ENCODE measurements around the gene KRTAP10-11.
"Not testable (repeated sequence)": the region's sequence is repeated elsewhere in the genome, so short reads cannot be mapped to it uniquely, and the experiment has no call there.

The KRTAP10-11 gene

GRCh38 chr21:44664691-44665090 lies 18.5 kb downstream of the KRTAP10-11 start:
- no peak for DNase-seq (ENCODE audit: low spot score)

GRCh38 chr21:44666401-44667320 lies 20.4 kb downstream of the KRTAP10-11 start, which contains the start of gene KRTAP12-2:
Gene KRTAP12-2 (minus strand): TSS chr21:44666927. CDS start chr21:44666886, 41 bp downstream.
- DNase-seq (ENCODE audit: low spot score): peak; percentile 26

DNA sequence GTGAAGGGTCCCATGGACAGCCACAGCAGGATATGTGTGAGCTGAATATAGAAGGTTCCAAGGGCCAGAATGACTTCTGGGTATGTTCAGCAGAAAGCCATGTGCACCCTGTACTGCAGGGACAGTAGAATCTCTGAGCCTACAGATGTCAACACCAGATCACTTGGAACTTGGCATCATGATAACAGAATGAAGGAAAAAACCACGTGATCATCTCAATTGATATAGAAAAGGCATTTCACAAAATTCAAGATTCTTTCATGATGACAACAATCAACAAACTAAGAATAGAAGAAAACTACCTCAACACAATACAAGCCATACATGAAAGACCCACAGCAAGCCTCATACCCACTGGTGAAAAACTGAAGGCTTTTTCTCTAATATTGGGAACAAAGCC lies 21.4 kb downstream of the KRTAP10-11 start:
- DNase-seq (ENCODE audit: low spot score): no peak

GRCh38 chr21:44670642-44671432 lies 24.6 kb downstream of the KRTAP10-11 start:
- no peak for DNase-seq (ENCODE audit: low spot score)

- no peak for DNase-seq (ENCODE audit: low spot score)
Measured at GRCh38 chr21:44671911-44672310, 25.7 kb downstream of the KRTAP10-11 start.

DNA sequence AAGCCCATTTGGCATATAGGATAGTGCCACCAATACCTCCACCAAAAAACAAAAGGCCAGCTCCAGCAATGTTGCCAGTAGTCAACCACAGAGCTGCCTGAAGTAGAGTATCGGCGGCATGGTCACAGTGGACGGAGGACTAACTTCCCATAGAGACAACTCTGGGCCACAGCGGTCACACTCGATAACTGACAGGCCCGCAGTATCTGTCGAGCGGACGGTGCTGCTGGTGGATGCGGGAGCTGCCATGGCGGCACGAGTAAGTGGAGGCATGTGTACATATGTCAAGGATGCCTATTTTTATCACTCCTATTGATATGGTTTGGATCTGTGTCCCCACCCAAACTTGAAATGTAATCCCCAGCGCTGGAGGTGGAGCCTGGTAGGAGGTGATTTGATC lies 31.7 kb downstream of the KRTAP10-11 start:
- no peak for DNase-seq (ENCODE audit: low spot score)

GRCh38 chr21:44681152-44681551 lies 34.9 kb downstream of the KRTAP10-11 start:
- no peak for DNase-seq (ENCODE audit: low spot score)

DNA sequence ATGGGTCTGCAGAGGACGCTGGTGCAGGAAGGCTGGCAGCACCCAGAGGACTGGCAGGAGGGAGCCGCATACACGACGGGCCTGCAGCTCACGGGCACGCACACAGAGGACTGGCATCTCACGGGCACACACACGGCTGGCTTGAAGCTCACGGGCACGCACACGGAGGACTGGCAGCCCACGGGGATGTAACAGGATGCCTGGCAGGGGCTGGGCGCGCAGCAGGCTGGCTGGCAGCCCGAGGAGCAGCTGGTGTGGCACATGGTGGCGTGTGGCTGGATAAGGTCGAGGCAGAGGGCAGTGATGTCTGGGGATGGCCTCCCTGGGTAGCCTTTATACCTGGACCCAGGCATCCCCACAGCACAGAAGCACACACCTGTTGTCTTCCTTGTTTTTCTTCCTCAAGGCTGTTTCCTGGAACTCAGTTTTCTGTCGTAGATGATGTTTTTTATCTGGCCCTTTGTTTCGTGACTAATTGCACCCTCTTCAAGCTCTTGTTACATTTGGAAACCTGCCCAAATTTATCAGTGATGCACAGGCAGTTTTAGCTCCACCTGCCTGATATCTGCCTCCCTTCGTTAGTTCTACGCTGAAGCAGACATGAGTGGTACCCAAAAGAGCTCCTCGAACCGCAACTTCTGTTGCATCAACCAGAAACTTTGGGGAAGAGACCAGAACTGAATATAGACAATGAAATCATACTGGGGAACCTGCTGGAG lies 35.8 kb downstream of the KRTAP10-11 start, which contains the start of gene KRTAP12-1:
TSS of gene KRTAP12-1 (minus strand) at position 303 of the 719 bp plus-strand sequence. CDS start at position 263, 40 bp downstream.
- no peak for DNase-seq (ENCODE audit: low spot score)

DNA sequence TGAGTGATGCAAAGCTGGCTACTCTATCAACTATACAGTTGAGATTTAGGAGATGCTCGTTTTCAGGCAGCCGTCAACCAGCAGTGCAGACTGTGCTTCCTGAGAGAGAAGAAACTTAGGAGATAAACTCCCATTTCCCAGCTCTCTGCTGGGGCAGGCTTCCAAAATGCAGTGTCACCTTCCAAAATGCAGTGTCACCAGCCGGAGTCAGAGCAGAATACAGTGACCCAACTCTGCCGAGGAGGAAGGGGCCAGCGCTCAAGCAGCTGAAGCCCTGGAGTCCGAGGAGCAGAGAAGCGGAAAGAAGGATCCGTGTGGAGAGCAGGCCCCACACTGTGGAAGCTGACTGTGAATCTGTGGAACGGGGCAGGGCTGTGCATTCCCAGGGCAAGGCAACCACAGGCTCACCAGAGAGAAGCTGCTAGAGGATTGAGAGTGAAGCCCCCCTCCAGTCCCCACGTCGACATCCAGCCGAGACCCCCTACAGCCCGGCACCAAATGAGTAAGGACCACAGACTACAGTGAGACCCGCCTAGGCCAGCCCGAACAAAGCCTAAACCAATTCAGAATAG lies 36.5 kb downstream of the KRTAP10-11 start:
- no peak for DNase-seq (ENCODE audit: low spot score)

GRCh38 chr21:44684077-44684476 lies 37.9 kb downstream of the KRTAP10-11 start:
- DNase-seq (ENCODE audit: low spot score): no peak

GRCh38 chr21:44684483-44684882 lies 38.3 kb downstream of the KRTAP10-11 start:
- DNase-seq (ENCODE audit: low spot score): no peak

DNA sequence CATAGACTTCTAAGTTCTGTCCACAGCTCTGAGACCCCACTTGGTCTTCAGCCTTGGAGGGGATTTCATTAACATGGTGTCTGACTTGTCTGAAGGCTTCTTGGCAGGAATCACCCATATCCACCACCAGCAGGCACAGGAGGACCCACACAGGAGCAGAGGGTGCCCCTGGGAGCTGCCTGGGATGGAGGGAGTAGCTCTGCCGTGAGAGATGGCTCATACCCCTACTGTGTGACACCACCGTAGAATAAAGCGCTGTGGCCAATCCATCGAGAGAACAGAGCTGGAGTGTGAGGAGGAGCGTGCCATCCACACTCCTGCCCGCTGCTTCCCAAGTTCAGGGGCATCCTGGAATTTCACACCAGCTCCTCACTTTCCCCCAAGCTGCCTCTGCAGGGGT lies 38.8 kb downstream of the KRTAP10-11 start:
- not testable (repeated sequence) for DNase-seq (ENCODE audit: low spot score)

DNA sequence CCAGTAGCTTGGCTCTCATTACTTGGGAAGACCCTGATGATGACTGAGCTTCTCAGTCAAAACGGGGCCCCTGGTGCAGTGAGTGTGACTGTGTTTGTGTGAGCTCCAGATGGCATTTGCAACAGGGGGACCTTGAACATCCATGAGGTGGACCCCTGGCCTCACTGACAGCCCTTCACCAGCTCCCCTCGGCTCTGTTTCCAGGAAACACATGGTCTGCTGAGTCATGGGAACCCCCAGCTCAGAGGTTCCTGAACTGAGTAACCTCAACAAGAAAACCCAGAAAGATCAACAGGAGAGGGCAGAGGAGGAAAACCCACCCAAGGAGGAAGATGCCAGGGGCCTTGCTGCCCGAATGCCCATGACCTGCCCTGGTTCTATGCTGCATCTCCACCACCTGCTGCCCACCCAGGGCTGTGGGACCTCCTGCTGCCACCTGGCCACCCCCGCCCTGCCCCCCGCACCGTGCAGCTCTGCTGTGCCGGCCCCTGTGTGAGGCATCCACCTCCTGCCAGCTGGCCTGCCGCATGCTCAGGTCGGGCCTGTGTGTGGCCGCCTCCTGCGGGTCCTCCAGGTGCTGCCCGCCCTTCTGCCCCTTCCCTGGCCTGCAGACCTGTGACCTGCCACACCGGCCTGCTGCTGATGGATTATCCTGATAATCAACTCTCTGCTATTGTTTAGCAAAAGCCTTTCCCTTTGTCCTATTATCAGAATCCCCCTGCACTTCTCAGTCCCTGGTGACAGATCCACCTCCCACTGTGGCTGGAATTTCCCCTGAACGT lies 40.0 kb downstream of the KRTAP10-11 start:
- DNase-seq (ENCODE audit: low spot score): no peak

DNA sequence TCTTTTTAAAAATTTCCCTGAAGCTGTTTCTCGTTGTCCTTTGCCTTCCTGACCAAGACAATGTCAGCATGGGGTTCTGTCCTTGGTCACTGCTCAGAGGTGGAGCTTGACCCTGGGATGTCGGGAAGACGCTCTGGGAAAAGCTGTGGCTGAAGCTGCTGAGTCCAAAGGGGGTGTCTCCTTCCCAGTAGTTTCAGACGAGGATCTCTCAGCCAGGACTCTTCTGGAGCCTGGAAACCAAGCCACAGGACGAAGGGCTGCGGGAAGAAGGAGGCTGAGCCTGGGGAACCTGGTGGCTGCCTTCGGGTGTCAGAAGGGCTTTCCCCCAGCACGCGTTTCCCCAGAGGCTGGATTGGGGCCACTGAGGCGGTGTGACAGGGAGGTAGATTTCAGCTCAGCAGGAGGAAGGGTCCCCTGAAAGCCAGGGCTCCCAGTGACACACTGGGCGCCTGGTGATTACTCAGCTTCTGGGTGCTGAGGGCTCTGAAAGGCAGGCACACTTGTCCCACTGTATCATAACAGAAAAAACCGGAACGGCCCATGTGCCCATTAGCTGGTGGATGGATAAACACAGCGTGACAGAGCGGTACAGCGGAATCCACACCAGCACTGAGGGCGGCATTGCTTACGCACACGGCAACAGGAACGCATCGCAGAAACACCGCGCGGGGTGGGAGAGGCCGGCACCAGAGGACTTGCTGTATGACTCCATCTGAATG lies 40.8 kb downstream of the KRTAP10-11 start:
- DNase-seq (ENCODE audit: low spot score): no peak

DNA sequence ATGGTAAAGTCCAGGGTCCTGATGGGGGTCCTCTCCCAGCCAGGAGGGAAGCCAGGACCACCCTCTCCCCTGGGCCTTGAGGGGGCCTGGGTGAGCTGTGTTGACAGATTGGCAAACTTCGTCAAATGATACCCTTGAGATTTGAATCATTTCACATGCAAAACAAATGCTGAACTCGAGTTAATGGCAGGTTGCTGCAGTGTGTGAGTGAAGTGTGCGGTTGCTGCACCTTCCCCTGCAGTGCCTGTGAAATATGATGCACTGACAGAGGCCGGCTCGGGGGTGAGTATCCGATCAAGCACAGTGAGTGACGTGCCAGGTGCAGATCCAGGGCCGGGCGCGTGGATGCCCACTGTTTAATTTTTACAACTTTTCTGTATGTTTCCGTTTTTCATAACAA lies 41.5 kb downstream of the KRTAP10-11 start:
- no peak for DNase-seq (ENCODE audit: low spot score)

DNA sequence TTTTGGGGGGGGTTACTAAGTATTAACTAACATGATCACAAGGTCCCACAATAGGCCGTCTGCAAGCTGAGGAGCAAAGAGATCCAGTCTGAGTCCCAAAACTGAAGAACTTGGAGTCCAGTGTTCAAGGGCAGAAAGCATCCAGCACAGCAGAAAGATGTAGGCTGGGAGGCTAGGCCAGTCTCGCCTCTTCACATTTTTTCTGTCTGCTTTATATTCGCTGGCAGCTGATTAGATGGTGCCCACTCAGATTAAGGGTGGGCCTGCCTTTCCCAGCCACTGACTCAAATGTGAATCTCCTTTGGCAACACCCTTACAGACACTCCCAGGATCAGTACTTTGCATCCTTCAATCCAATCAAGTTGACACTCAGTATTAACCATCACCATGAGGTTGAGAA lies 43.5 kb downstream of the KRTAP10-11 start:
- not testable (repeated sequence) for DNase-seq (ENCODE audit: low spot score)

DNA sequence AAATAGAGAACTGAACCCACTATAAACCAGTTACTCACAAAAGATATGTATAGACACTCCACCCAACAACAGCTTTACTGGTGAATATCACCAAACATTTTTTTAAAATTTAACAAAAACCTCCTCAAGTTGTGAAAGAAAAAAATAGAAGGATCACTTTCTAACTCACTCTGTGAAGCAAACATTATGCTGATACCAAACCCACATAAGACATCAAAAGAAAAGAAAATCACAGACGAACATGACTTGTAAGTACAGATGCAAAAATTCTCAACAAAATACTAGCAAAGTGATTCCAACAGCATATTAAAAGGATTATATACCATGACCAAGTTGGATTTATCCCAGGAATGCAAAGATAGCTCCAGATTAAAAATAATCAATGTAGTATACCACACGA lies 45.5 kb downstream of the KRTAP10-11 start:
- DNase-seq (ENCODE audit: low spot score): no peak

- no peak for DNase-seq (ENCODE audit: low spot score)
Measured at GRCh38 chr21:44692798-44693512, 46.7 kb downstream of the KRTAP10-11 start.

DNA sequence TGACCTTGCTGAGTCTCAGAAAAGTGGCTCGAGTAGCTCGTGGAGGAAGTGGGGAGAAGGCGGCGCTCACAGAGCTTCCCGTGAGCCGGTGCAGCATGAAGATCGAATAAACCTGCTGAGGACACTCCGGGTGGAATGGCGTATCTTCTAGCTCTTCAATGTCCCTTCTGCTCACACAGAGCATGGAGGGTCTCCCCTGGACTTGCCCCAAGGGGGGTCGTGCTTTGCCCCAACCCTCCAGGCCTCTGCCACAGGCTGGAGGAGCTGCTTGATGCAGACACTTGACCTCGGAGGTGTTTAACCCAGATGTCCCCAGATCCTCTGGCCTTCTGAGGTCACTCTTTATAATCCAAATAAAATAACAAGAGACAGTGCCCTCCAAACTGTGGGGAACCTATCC lies 48.6 kb downstream of the KRTAP10-11 start:
- no peak for DNase-seq (ENCODE audit: low spot score)

- no peak for DNase-seq (ENCODE audit: low spot score)
Measured at GRCh38 chr21:44695184-44695583, 49.0 kb downstream of the KRTAP10-11 start.
